GM23338 (cell line): ENCODE data around the gene BICC1.

ENCODE experiments used
- CTCF ChIP-seq, 2 experiments: fragments of 200-600 bp in 1 of 2; sonication (generic) in 1 of 2; conservative IDR thresholded peaks; 2 replicates each; pipeline versions ENCODE4 v1.5.1 to v1.6.1; 2016 to 2017; ENCODE audit warnings: antibody characterized with exemption in 2 of 2, low read depth in 2 of 2, mild to moderate bottlenecking in 2 of 2, moderate library complexity in 1 of 2
- EZH2 ChIP-seq: fragments of 200-600 bp; sonication (generic); IDR thresholded peaks from one replicate; pipeline ENCODE4 v1.8.0; 2017; ENCODE audit warnings: antibody characterized with exemption, mild to moderate bottlenecking, low read depth; ENCODE audit not compliant: unreplicated experiment
- EZH2phosphoT487 ChIP-seq: fragments of 200-600 bp; sonication (generic); IDR thresholded peaks from one replicate; pipeline ENCODE4 v1.8.1; 2018; ENCODE audit warnings: antibody characterized with exemption; ENCODE audit not compliant: unreplicated experiment
- NANOG ChIP-seq: IDR thresholded peaks from 2 replicates; pipeline ENCODE4 v1.6.1; 2016; ENCODE audit warnings: antibody characterized with exemption, borderline replicate concordance
- POLR2AphosphoS5 ChIP-seq: IDR thresholded peaks from 2 replicates; pipeline ENCODE4 v1.6.1; 2016; ENCODE audit warnings: antibody characterized with exemption, low read depth
- REST ChIP-seq: IDR thresholded peaks from one replicate; pipeline ENCODE4 v1.6.1; 2018; ENCODE audit warnings: antibody characterized with exemption; ENCODE audit not compliant: unreplicated experiment
- STAT1 ChIP-seq: IDR thresholded peaks from one replicate; pipeline ENCODE4 v1.6.1; 2016; ENCODE audit warnings: antibody characterized with exemption; ENCODE audit not compliant: unreplicated experiment
- ZNF462 ChIP-seq: fragments of 250-450 bp; sonication (Bioruptor Pico); IDR thresholded peaks from 2 replicates; pipeline ENCODE4 v1.5.0; 2020; ENCODE audit warnings: mild to moderate bottlenecking, moderate library complexity

- TF ChIP-seq CTCF (conservative IDR thresholded peaks at IDR 0.05; ENCODE audit: low read depth in 2 of 2) (no peak), POLR2AphosphoS5 (no peak), REST (no peak), EZH2 (no peak), EZH2phosphoT487 (no peak), NANOG (no peak), STAT1 (no peak), ZNF462 (CRISPR knock-in tag) (no peak)
Measured at GRCh38 chr10:58721601-58722281, 209.1 kb downstream of the BICC1 start.
